Liver (tissue), 9 donors: ENCODE results near the gene CCDC167. TPM values are rescaled to one million over a fixed set of nuclear protein-coding genes. Genes with fewer than 3 reads are reported as not detected.
A peak's percentile ranks its signal among the peaks of the same experiment; 100 is the strongest.

Experiments
- DNase-seq: peaks from one replicate; pipeline ENCODE4 v3.0.0-alpha.2; 2017; ENCODE audit warnings: low spot score
- H3K27ac ChIP-seq, 2 donors: one replicate each; pipeline ENCODE4 v1.7.0; 2013; ENCODE audit warnings: inconsistent platforms in 2 of 2, low read length in 2 of 2, control low read depth in 1 of 2, low read depth in 1 of 2, mild to moderate bottlenecking in 1 of 2
- H3K27me3 ChIP-seq, 4 donors: one replicate each; pipeline versions ENCODE4 v1.6.1 to v1.7.0; 2013; ENCODE audit warnings: low read length in 3 of 4, inconsistent platforms in 1 of 4, mild to moderate bottlenecking in 1 of 4, moderate library complexity in 1 of 4; ENCODE audit not compliant: control insufficient read depth in 4 of 4, insufficient read depth in 4 of 4
- H3K36me3 ChIP-seq, 4 donors: one replicate each; pipeline versions ENCODE4 v1.6.1 to v1.7.0; 2013; ENCODE audit warnings: low read length in 3 of 4, mild to moderate bottlenecking in 3 of 4, low read depth in 1 of 4, moderate library complexity in 1 of 4; ENCODE audit not compliant: control insufficient read depth in 4 of 4, insufficient read depth in 3 of 4
- H3K4me1 ChIP-seq, 4 donors: one replicate each; pipeline versions ENCODE4 v1.6.1 to v1.7.0; 2013; ENCODE audit warnings: low read length in 3 of 4, mild to moderate bottlenecking in 3 of 4, moderate library complexity in 1 of 4; ENCODE audit not compliant: control insufficient read depth in 4 of 4, insufficient read depth in 4 of 4
- H3K4me3 ChIP-seq, 3 donors: one replicate each; pipeline versions ENCODE4 v1.6.1 to v1.7.0; 2013; ENCODE audit warnings: low read length in 3 of 3, control low read depth in 1 of 3, low read depth in 1 of 3, mild to moderate bottlenecking in 1 of 3
- H3K9ac ChIP-seq, 2 donors: one replicate each; pipeline ENCODE4 v1.7.0; 2013; ENCODE audit warnings: low read length in 2 of 2, mild to moderate bottlenecking in 2 of 2, moderate library complexity in 2 of 2, control low read depth in 1 of 2, low read depth in 1 of 2
- H3K9me3 ChIP-seq, 4 donors: one replicate each; pipeline versions ENCODE4 v1.6.1 to v1.7.0; 2013; ENCODE audit warnings: low read length in 3 of 4; ENCODE audit not compliant: control insufficient read depth in 4 of 4
- EGR1 ChIP-seq, 2 donors: IDR thresholded peaks; 2 replicates each; pipeline ENCODE4 v1.6.1; 2016 to 2018; ENCODE audit warnings: antibody characterized with exemption in 2 of 2, low read depth in 2 of 2
- FOXA1 ChIP-seq: IDR thresholded peaks from 2 replicates; pipeline ENCODE4 v1.6.1; 2016; ENCODE audit warnings: antibody characterized with exemption
- FOXA2 ChIP-seq: IDR thresholded peaks from 2 replicates; pipeline ENCODE4 v1.6.1; 2016; ENCODE audit warnings: antibody characterized with exemption
- HNF4A ChIP-seq, 2 donors: conservative IDR thresholded peaks; 2 replicates each; pipeline ENCODE4 v1.6.1; 2016; ENCODE audit warnings: antibody characterized with exemption in 2 of 2, mild to moderate bottlenecking in 2 of 2
- HNF4G ChIP-seq: IDR thresholded peaks from 2 replicates; pipeline ENCODE4 v1.6.1; 2016; ENCODE audit warnings: antibody characterized with exemption
- JUND ChIP-seq, 2 donors: IDR thresholded peaks; 2 replicates each; pipeline ENCODE4 v1.6.1; 2016; ENCODE audit warnings: antibody characterized with exemption in 2 of 2
- NR2F2 ChIP-seq: IDR thresholded peaks from 2 replicates; pipeline ENCODE4 v1.6.1; 2016; ENCODE audit warnings: antibody characterized with exemption
- RAD21 ChIP-seq, 2 donors: IDR thresholded peaks; 2 replicates each; pipeline ENCODE4 v1.6.1; 2016; ENCODE audit warnings: antibody characterized with exemption in 2 of 2, mild to moderate bottlenecking in 2 of 2
- SP1 ChIP-seq: IDR thresholded peaks from 2 replicates; pipeline ENCODE4 v1.6.1; 2018; ENCODE audit warnings: antibody characterized with exemption, mild to moderate bottlenecking
- WGBS: extraction: QIAGEN DNeasy Blood & Tissue Kit; methylation state at CpG from one replicate; pipeline ENCODE4 v1.1.7; 2013; 5-methylcytosine and 5-hydroxymethylcytosine counted together
- polyA plus RNA-seq, 2 donors: library from polyadenylated mRNA; stranded (reverse) in 1 of 2; unstranded in 1 of 2; fragments of 200-250 nt in 1 of 2; fragments of >200 nt in 1 of 2; fragmentation: Nextera tagmentation in 1 of 2; extraction: Ambion mirVana in 1 of 2; gene quantifications; one replicate each; pipeline versions ENCODE4 v1.2.1 to v1.2.3, GENCODE V29; 2013 to 2015
- total RNA-seq, 2 donors: library from RNA; depleted of rRNA; stranded (reverse); fragments of >200 nt; gene quantifications; one replicate each; pipeline ENCODE4 v1.2.3, GENCODE V29; 2014
- TF ChIP-seq, protein P1 (sequence below): IDR thresholded peaks from 2 replicates; pipeline ENCODE4 v1.6.1; 2016; ENCODE audit warnings: antibody characterized with exemption
- TF ChIP-seq, protein P2 (sequence below): IDR thresholded peaks from 2 replicates; pipeline ENCODE4 v1.6.1; 2016; ENCODE audit warnings: antibody characterized with exemption
- TF ChIP-seq, protein P3 (sequence below): IDR thresholded peaks from 2 replicates; pipeline ENCODE4 v1.6.1; 2016; ENCODE audit warnings: antibody characterized with exemption, mild to moderate bottlenecking
- donor health status: healthy.
- donor health status: healthy.
- donor health status: healthy.
- donor health status: healthy.
- donor health status: healthy.

The CCDC167 gene
- total and polyA plus RNA-seq, 4 donors = 14.1 to 54.8 (median 42.7) TPM

DNA sequence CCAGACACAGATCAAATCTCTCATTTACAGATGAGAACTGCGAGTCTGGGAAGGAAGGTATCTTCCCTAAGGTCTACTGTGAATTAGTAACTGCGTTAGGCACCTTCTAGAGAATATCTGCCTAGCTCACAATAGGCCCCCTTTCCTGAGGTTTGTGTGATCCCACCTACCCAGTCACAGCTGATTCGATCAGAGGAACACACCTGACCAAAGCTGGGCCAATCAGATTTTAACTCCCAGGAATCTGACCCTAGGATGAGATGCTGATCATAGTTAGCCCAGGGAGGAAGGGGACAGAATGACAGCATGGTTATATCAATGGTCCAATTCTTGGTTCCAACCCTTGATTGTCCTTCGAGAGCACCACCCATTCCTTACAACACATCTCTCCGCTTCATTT lies 7.4 kb upstream of the CCDC167 start:
- H3K27ac ChIP-seq = no peak overlapping the region
- H3K36me3 ChIP-seq = no peaks in the 10 kb centered on the region
- no peak overlapping the region for H3K4me3 ChIP-seq
- TF ChIP-seq NR2F2 (no peak), HNF4G (no peak), JUND (IDR thresholded peaks at IDR 0.05) (no peak), FOXA1 (no peak)
- TF ChIP-seq, protein P1, sequence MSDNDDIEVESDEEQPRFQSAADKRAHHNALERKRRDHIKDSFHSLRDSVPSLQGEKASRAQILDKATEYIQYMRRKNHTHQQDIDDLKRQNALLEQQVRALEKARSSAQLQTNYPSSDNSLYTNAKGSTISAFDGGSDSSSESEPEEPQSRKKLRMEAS = no peak
- H3K9ac ChIP-seq = no peak overlapping the region
- DNase-seq = no peak
- peaks cover 0 to 3% (median 0%) of the 10 kb centered on the region in 4 donors for H3K4me1 ChIP-seq
- H3K9me3 ChIP-seq = no peaks in the 10 kb centered on the region
- 96% methylated on average over 5 of the region's 5 CpGs for WGBS
- H3K27me3 ChIP-seq = no peaks in the 10 kb centered on the region

- no peak for TF ChIP-seq EGR1 (IDR thresholded peaks at IDR 0.05; ENCODE audit: low read depth in 2 of 2)
- no peak for TF ChIP-seq FOXA2
- TF ChIP-seq, protein P2, sequence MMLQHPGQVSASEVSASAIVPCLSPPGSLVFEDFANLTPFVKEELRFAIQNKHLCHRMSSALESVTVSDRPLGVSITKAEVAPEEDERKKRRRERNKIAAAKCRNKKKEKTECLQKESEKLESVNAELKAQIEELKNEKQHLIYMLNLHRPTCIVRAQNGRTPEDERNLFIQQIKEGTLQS = no peak
- peak; percentile 15 to 67 for TF ChIP-seq HNF4A (conservative IDR thresholded peaks at IDR 0.05)
- no peak for TF ChIP-seq RAD21 (IDR thresholded peaks at IDR 0.05)
- TF ChIP-seq SP1 = peak; percentile 14
- no peak for TF ChIP-seq FOXA1
- no peaks in the 10 kb centered on the region for H3K9me3 ChIP-seq
- no peak for DNase-seq
- no peaks in the 10 kb centered on the region for H3K36me3 ChIP-seq
- no peak overlapping the region for H3K4me3 ChIP-seq
- no peak overlapping the region for H3K9ac ChIP-seq
- 69% methylated on average over 4 of the region's 4 CpGs for WGBS
- H3K4me1 ChIP-seq = peaks cover 0 to 3% (median 0%) of the 10 kb centered on the region in 4 donors
- H3K27ac ChIP-seq = no peak overlapping the region
- no peaks in the 10 kb centered on the region for H3K27me3 ChIP-seq
Observed at GRCh38 chr6:37506479-37506878, 6.8 kb upstream of the CCDC167 start.

- Histone ChIP-seq H3K9ac (no peak overlapping the region), H3K4me1 (peaks cover 0 to 12% (median 5%) of the 10 kb centered on the region in 4 donors), H3K9me3 (no peaks in the 10 kb centered on the region), H3K4me3 (no peak overlapping the region), H3K36me3 (no peaks in the 10 kb centered on the region), H3K27me3 (no peaks in the 10 kb centered on the region), H3K27ac (no peak overlapping the region)
- DNase-seq = no peak
- 77% methylated on average over 2 of the region's 2 CpGs for WGBS
- TF ChIP-seq FOXA2 = no peak
- TF ChIP-seq SP1 = no peak
- TF ChIP-seq HNF4A (conservative IDR thresholded peaks at IDR 0.05) = no peak
- TF ChIP-seq, protein P2 = no peak
- TF ChIP-seq, protein P3, sequence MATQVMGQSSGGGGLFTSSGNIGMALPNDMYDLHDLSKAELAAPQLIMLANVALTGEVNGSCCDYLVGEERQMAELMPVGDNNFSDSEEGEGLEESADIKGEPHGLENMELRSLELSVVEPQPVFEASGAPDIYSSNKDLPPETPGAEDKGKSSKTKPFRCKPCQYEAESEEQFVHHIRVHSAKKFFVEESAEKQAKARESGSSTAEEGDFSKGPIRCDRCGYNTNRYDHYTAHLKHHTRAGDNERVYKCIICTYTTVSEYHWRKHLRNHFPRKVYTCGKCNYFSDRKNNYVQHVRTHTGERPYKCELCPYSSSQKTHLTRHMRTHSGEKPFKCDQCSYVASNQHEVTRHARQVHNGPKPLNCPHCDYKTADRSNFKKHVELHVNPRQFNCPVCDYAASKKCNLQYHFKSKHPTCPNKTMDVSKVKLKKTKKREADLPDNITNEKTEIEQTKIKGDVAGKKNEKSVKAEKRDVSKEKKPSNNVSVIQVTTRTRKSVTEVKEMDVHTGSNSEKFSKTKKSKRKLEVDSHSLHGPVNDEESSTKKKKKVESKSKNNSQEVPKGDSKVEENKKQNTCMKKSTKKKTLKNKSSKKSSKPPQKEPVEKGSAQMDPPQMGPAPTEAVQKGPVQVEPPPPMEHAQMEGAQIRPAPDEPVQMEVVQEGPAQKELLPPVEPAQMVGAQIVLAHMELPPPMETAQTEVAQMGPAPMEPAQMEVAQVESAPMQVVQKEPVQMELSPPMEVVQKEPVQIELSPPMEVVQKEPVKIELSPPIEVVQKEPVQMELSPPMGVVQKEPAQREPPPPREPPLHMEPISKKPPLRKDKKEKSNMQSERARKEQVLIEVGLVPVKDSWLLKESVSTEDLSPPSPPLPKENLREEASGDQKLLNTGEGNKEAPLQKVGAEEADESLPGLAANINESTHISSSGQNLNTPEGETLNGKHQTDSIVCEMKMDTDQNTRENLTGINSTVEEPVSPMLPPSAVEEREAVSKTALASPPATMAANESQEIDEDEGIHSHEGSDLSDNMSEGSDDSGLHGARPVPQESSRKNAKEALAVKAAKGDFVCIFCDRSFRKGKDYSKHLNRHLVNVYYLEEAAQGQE = no peak
Observed at GRCh38 chr6:37504024-37504423, 4.3 kb upstream of the CCDC167 start.
